ENCODE measurements around the gene AKAP6. TPM values are rescaled to one million over a fixed set of nuclear protein-coding genes. Genes with fewer than 3 reads are reported as not detected.
A peak's percentile ranks its signal among the peaks of the same experiment; 100 is the strongest.

AKAP6 gene
- total and polyA plus RNA-seq, 5 donors: 15.8 to 138 (median 115) TPM

DNA sequence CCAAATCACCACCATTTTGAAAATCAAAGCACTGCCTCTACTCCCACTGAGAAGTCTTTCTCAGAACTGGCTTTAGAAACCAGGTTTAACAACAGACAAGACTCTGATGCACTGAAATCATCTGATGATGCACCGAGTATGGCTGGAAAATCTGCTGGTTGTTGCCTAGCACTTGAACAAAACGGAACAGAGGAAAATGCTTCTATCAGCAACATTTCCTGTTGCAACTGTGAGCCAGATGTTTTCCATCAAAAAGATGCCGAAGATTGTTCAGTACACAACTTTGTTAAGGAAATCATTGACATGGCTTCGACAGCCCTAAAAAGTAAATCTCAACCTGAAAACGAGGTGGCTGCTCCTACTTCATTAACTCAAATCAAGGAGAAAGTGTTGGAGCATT is 494.6 kb downstream of the AKAP6 start:
- H3K4me1 ChIP-seq (ENCODE audit: control insufficient read depth, insufficient read depth, low read length): peaks cover 15% of the 10 kb centered on the region
- no peak for DNase-seq
- H3K9me3 ChIP-seq (ENCODE audit: control insufficient read depth, low read length): no peaks in the 10 kb centered on the region
- H3K27me3 ChIP-seq (ENCODE audit: control insufficient read depth, insufficient read depth): no peaks in the 10 kb centered on the region
- no peak overlapping the region for H3K27ac ChIP-seq (ENCODE audit: low read length)
- H3K4me3 ChIP-seq (ENCODE audit: low read length): no peak overlapping the region
- intact Hi-C loops (cut with DNase I): loop anchor here in 2 of 4 donors (10.0 kb wide), 2 partner anchors 99 to 249 kb away; no protein-coding TSS in a partner anchor
- 55% methylated on average over 5 of the region's 5 CpGs for WGBS
- ATAC-seq: no peak

GRCh38 chr14:32824195-32824594 is 495.1 kb downstream of the AKAP6 start:
- Histone ChIP-seq H3K4me1 (ENCODE audit: control insufficient read depth, insufficient read depth, low read length) (peaks cover 15% of the 10 kb centered on the region), H3K27me3 (ENCODE audit: control insufficient read depth, insufficient read depth) (no peaks in the 10 kb centered on the region), H3K4me3 (ENCODE audit: low read length) (no peak overlapping the region), H3K9me3 (ENCODE audit: control insufficient read depth, low read length) (no peaks in the 10 kb centered on the region), H3K27ac (ENCODE audit: low read length) (no peak overlapping the region)
- ATAC-seq: no peak
- intact Hi-C loops (cut with DNase I): loop anchor here in 2 of 4 donors (10.0 kb wide), 2 partner anchors 99 to 249 kb away; no protein-coding TSS in a partner anchor
- WGBS: 79% methylated on average over 3 of the region's 3 CpGs
- DNase-seq: no peak

GRCh38 chr14:32825058-32825457 is 496.0 kb downstream of the AKAP6 start:
- WGBS: 32% methylated on average over 4 of the region's 4 CpGs
- no peak overlapping the region for H3K4me3 ChIP-seq (ENCODE audit: low read length)
- peaks cover 13% of the 10 kb centered on the region for H3K4me1 ChIP-seq (ENCODE audit: control insufficient read depth, insufficient read depth, low read length)
- no peaks in the 10 kb centered on the region for H3K9me3 ChIP-seq (ENCODE audit: control insufficient read depth, low read length)
- no peak for DNase-seq
- no peak overlapping the region for H3K27ac ChIP-seq (ENCODE audit: low read length)
- ATAC-seq: peak in 1 of 2 donors; percentile 15
- no peaks in the 10 kb centered on the region for H3K27me3 ChIP-seq (ENCODE audit: control insufficient read depth, insufficient read depth)
- intact Hi-C loops (cut with DNase I): loop anchor here in 2 of 4 donors (5.0 to 10.0 kb wide), 4 partner anchors 100 to 250 kb away; no protein-coding TSS in a partner anchor

DNA sequence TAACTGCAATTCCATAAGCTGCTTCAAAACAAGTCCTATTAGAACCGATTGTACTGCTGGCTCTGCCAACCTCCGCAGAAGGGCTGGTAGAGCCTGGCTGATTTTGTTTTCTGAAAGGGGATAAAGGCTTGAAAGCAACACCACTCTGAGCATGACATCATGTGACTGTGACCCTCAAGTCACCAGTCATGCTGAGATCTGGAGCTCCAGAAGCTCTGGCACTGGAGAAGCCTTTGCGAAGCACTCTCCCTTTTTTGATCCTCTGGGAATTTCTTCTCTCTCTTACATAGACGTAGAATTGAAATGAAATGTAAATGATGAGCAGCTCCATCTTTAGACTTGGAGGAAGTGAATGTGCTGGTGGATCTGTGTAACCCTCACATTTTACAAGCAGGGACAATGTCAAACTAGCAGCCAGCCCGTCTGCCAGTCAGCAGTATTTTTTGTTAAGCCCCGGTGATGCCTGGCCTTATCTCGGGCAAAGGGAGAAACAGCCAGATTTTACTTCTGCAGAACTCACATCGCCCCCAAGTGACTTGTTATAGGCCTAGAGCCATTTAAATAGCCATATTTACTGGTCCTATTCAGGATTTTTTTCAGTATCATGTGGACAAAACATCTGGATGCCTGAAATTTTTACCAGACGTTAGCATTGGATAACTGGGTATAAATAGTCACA is 497.4 kb downstream of the AKAP6 start:
- H3K4me1 ChIP-seq (ENCODE audit: control insufficient read depth, insufficient read depth, low read length): peaks cover 8% of the 10 kb centered on the region
- intact Hi-C loops (cut with DNase I): loop anchor here in 2 of 4 donors (5.0 to 10.0 kb wide), 4 partner anchors 102 to 252 kb away; no protein-coding TSS in a partner anchor

GRCh38 chr14:32827514-32827913 is 498.4 kb downstream of the AKAP6 start:
- DNase-seq: no peak
- ATAC-seq: no peak
- no peak overlapping the region for H3K27ac ChIP-seq (ENCODE audit: low read length)
- intact Hi-C loops (cut with DNase I): loop anchor here in 2 of 4 donors (5.0 to 10.0 kb wide), 4 partner anchors 103 to 253 kb away; no protein-coding TSS in a partner anchor
- H3K4me1 ChIP-seq (ENCODE audit: control insufficient read depth, insufficient read depth, low read length): peaks cover 8% of the 10 kb centered on the region
- H3K4me3 ChIP-seq (ENCODE audit: low read length): no peak overlapping the region
- H3K9me3 ChIP-seq (ENCODE audit: control insufficient read depth, low read length): no peaks in the 10 kb centered on the region
- H3K27me3 ChIP-seq (ENCODE audit: control insufficient read depth, insufficient read depth): no peaks in the 10 kb centered on the region
- 78% methylated on average over 3 of the region's 3 CpGs for WGBS

More for the DNA sequence above, 497.4 kb downstream of the AKAP6 start:
- Histone ChIP-seq H3K9me3 (ENCODE audit: control insufficient read depth, low read length) (no peaks in the 10 kb centered on the region), H3K27me3 (ENCODE audit: control insufficient read depth, insufficient read depth) (no peaks in the 10 kb centered on the region), H3K27ac (ENCODE audit: low read length) (no peak overlapping the region), H3K4me3 (ENCODE audit: low read length) (no peak overlapping the region)
- 32% methylated on average over 9 of the region's 9 CpGs for WGBS
- ATAC-seq: peak; percentile 55 to 80
- peak in 2 of 3 donors; percentile 8 to 40 for DNase-seq

DNA sequence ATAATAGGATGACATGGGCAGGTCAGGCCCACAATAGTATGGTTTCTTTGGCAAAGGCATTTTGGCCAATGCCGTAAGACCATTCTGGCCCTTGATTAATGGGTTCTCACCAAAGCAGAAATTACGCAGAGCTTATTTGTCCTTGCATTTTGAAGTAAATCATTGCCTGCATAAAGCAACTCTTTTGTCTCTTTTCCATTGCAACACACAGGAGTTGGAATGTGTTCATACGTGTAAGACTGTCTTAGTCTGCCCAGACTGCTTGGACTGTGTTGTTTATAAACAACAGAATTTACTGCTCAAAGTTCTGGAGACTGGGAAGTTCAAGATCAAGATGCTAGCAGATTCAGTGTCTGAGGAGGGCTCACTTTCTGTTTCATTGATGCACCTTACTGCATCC is 506.8 kb downstream of the AKAP6 start:
- Histone ChIP-seq H3K4me1 (ENCODE audit: control insufficient read depth, insufficient read depth, low read length) (no peaks in the 10 kb centered on the region), H3K9me3 (ENCODE audit: control insufficient read depth, low read length) (no peaks in the 10 kb centered on the region), H3K4me3 (ENCODE audit: low read length) (no peak overlapping the region), H3K27ac (ENCODE audit: low read length) (no peak overlapping the region), H3K27me3 (ENCODE audit: control insufficient read depth, insufficient read depth) (no peaks in the 10 kb centered on the region)
- no peak for ATAC-seq
- 85% methylated on average over 3 of the region's 3 CpGs for WGBS
- intact Hi-C loops (cut with DNase I): no loop called here
- no peak for DNase-seq

GRCh38 chr14:32841698-32842097 is 512.6 kb downstream of the AKAP6 start:
- no peak for ATAC-seq
- Histone ChIP-seq H3K4me3 (ENCODE audit: low read length) (no peak overlapping the region), H3K27ac (ENCODE audit: low read length) (no peak overlapping the region), H3K4me1 (ENCODE audit: control insufficient read depth, insufficient read depth, low read length) (no peaks in the 10 kb centered on the region), H3K9me3 (ENCODE audit: control insufficient read depth, low read length) (no peaks in the 10 kb centered on the region), H3K27me3 (ENCODE audit: control insufficient read depth, insufficient read depth) (no peaks in the 10 kb centered on the region)
- intact Hi-C loops (cut with DNase I): no loop called here
- no peak for DNase-seq

DNA sequence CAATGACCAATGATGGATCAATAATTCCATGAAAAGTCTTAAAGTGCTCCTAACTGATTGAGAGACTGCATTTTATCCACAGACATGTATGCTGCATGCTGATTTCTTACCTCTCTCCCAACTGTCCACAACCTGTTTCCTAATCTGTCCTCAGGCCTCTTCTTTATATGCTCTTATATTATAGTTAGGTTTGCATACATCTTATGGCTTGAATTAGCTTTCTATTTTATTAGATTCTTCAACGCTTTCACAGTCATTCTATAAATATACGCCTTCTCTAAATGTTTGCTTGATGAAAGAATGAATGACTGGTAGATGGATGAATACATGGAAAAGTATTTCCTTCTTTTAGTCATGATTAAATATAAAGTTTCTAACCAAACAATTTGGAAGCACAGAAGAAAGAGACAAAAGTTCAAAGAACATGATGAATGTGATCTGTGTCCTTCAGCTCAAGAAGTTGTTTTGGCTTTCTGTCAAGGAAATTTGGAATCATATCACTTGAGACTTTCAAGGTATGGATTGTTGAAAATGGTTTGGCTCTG is 517.8 kb downstream of the AKAP6 start:
- no peak for DNase-seq
- no peak overlapping the region for H3K27ac ChIP-seq (ENCODE audit: low read length)
- no peaks in the 10 kb centered on the region for H3K9me3 ChIP-seq (ENCODE audit: control insufficient read depth, low read length)
- 61% methylated on average over 2 of the region's 2 CpGs for WGBS
- intact Hi-C loops (cut with DNase I): no loop called here
- no peaks in the 10 kb centered on the region for H3K4me1 ChIP-seq (ENCODE audit: control insufficient read depth, insufficient read depth, low read length)
- ATAC-seq: no peak
- H3K4me3 ChIP-seq (ENCODE audit: low read length): no peak overlapping the region
- H3K27me3 ChIP-seq (ENCODE audit: control insufficient read depth, insufficient read depth): no peaks in the 10 kb centered on the region

- Histone ChIP-seq H3K4me3 (ENCODE audit: low read length) (no peak overlapping the region), H3K9me3 (ENCODE audit: control insufficient read depth, low read length) (no peaks in the 10 kb centered on the region), H3K4me1 (ENCODE audit: control insufficient read depth, insufficient read depth, low read length) (no peaks in the 10 kb centered on the region), H3K27ac (ENCODE audit: low read length) (no peak overlapping the region), H3K27me3 (ENCODE audit: control insufficient read depth, insufficient read depth) (no peaks in the 10 kb centered on the region)
- 90% methylated on average over 4 of the region's 4 CpGs for WGBS
- ATAC-seq (no peak), DNase-seq (no peak)
- intact Hi-C loops (cut with DNase I): no loop called here
Observed at GRCh38 chr14:32847867-32848266, 518.8 kb downstream of the AKAP6 start.

DNA sequence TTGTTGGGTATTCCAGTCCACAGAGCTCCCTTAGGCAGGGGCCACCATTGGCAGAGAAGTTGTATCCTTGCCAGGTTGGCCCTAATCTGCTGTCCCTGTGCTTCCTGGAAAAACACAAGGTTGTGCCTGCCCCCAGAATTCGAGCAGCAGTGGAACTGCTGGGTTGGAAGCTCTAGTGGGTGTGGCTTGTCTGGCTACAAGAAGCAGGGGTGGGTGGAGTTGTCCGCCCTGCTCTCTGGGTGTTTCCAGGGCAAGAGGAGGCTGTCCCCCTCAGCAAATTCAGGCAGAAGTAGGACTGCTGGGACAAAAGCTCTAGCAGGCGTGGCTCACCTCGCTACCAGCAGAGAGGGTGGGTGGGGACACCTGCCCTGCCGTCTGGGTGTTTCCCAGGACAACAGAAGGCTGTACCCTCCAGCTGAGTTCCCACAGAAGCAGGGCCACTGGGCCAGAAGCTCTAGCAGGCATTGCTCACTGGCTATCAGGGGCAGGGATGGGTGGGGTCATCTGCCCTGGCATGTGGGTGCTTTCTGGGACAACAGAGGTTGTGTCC is 536.8 kb downstream of the AKAP6 start:
- Histone ChIP-seq H3K27me3 (ENCODE audit: control insufficient read depth, insufficient read depth) (no peaks in the 10 kb centered on the region), H3K9me3 (ENCODE audit: control insufficient read depth, low read length) (no peaks in the 10 kb centered on the region), H3K4me3 (ENCODE audit: low read length) (no peak overlapping the region), H3K27ac (ENCODE audit: low read length) (no peak overlapping the region), H3K4me1 (ENCODE audit: control insufficient read depth, insufficient read depth, low read length) (no peaks in the 10 kb centered on the region)
- DNase-seq: peak in 2 of 3 donors; percentile 24 to 49
- WGBS: 59% methylated on average over 5 of the region's 5 CpGs
- ATAC-seq: peak in 1 of 2 donors; percentile 83
- intact Hi-C loops (cut with DNase I): no loop called here

DNA sequence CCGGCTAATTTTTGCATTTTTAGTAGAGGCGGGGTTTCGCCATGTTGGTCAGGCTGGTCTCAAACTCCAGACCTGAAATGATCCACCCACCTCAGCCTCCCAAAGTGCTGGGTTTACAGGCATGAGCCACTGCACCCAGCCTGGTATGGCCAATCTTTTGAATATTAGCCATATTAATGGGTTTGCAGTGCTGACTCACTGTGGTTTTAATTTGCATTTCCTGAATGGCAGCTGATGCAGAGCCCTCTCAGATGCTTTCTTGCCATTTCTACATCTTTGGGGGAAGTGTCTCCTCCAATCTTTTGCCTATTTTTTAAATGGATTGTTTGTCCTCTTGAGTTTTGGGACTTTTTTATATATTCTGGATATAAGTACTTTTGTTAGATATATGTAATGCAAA is 554.1 kb downstream of the AKAP6 start:
- H3K4me1 ChIP-seq (ENCODE audit: control insufficient read depth, insufficient read depth, low read length): no peaks in the 10 kb centered on the region
- intact Hi-C loops (cut with DNase I): no loop called here
- no peak for DNase-seq
- H3K9me3 ChIP-seq (ENCODE audit: control insufficient read depth, low read length): no peaks in the 10 kb centered on the region
- H3K4me3 ChIP-seq (ENCODE audit: low read length): no peak overlapping the region
- no peak overlapping the region for H3K27ac ChIP-seq (ENCODE audit: low read length)
- ATAC-seq: no peak
- 96% methylated on average over 3 of the region's 3 CpGs for WGBS
- no peaks in the 10 kb centered on the region for H3K27me3 ChIP-seq (ENCODE audit: control insufficient read depth, insufficient read depth)

Data from right cardiac atrium (tissue), 5 donors.